Suprapubic skin (tissue), 4 donors: Measurements from ENCODE around the gene LRRC47. TPM values are rescaled to one million over a fixed set of nuclear protein-coding genes. Genes with fewer than 3 reads are reported as not detected.

Source experiments
- DNase-seq, 2 donors: peaks; one replicate each; pipeline ENCODE4 v3.0.0-alpha.2; 2019; ENCODE audit warnings: low spot score in 2 of 2
- H3K27ac ChIP-seq: fragments of 200-600 bp; sonication (generic); one replicate; pipeline ENCODE4 v1.5.1; 2019
- H3K27me3 ChIP-seq: fragments of 200-600 bp; sonication (generic); one replicate; pipeline ENCODE4 v1.5.1; 2019
- H3K36me3 ChIP-seq: fragments of 200-600 bp; sonication (generic); one replicate; pipeline ENCODE4 v1.5.1; 2019
- H3K4me1 ChIP-seq: fragments of 200-600 bp; sonication (generic); one replicate; pipeline ENCODE4 v1.5.1; 2019
- H3K4me3 ChIP-seq: fragments of 200-600 bp; sonication (generic); one replicate; pipeline ENCODE4 v1.5.1; 2019; ENCODE audit warnings: mild to moderate bottlenecking
- H3K9me3 ChIP-seq: fragments of 200-600 bp; sonication (generic); one replicate; pipeline ENCODE4 v1.5.1; 2019
- CTCF ChIP-seq, 2 donors: fragments of 200-600 bp in 1 of 2; fragments of 450-650 bp in 1 of 2; sonication (generic) in 1 of 2; IDR thresholded peaks; one replicate each; pipeline ENCODE4 v1.5.1; 2016 to 2019; ENCODE audit warnings: antibody characterized with exemption in 2 of 2, mild to moderate bottlenecking in 1 of 2, moderate library complexity in 1 of 2
- EP300 ChIP-seq: sonication (generic); formaldehyde crosslinking; IDR thresholded peaks from one replicate; pipeline ENCODE4 v1.6.1; 2017; ENCODE audit warnings: antibody characterized with exemption
- POLR2A ChIP-seq, 2 donors: fragments of 450-650 bp; IDR thresholded peaks; one replicate each; pipeline ENCODE4 v1.6.1; 2017; ENCODE audit warnings: antibody characterized with exemption in 2 of 2, mild to moderate bottlenecking in 2 of 2, moderate library complexity in 2 of 2
- POLR2AphosphoS5 ChIP-seq, 3 donors: sonication (generic); formaldehyde crosslinking; IDR thresholded peaks; one replicate each; pipeline ENCODE4 v1.6.1; 2017; ENCODE audit warnings: antibody characterized with exemption in 3 of 3
- WGBS: methylation state at CpG from one replicate; pipeline ENCODE4 v1.1.5; 2018; 5-methylcytosine and 5-hydroxymethylcytosine counted together
- total RNA-seq, 4 donors: library from RNA; depleted of rRNA; stranded (reverse); fragments of >200 nt; gene quantifications; one replicate each; pipeline ENCODE4 v1.1.0, GENCODE V29; 2016

LRRC47 gene
- total RNA-seq, 4 donors from 2014 or later: 36.4 to 53.0 (median 41.4) TPM

- Histone ChIP-seq H3K9me3 (no peaks in the 10 kb centered on the region), H3K27ac (no peak overlapping the region), H3K4me3 (no peak overlapping the region), H3K36me3 (peaks cover 72% of the 10 kb centered on the region), H3K4me1 (peaks cover 19% of the 10 kb centered on the region), H3K27me3 (no peaks in the 10 kb centered on the region)
- no peak for TF ChIP-seq POLR2AphosphoS5 (IDR thresholded peaks at IDR 0.05)
- TF ChIP-seq POLR2A (IDR thresholded peaks at IDR 0.05): no peak
- no peak for TF ChIP-seq CTCF (IDR thresholded peaks at IDR 0.05)
- TF ChIP-seq EP300: no peak
- whole genome bisulfite sequencing: 77% methylated on average over 16 of the region's 26 CpGs
- peak in 1 of 2 donors; percentile 66 for DNase-seq
Observed at GRCh38 chr1:3787745-3788605, 8.3 kb downstream of the LRRC47 start.

GRCh38 chr1:3787349-3787715 lies 9.0 kb downstream of the LRRC47 start:
- WGBS: 75% methylated on average over 10 of the region's 10 CpGs
- DNase-seq: peak in 1 of 2 donors; percentile 53
- no peaks in the 10 kb centered on the region for H3K27me3 ChIP-seq
- peaks cover 78% of the 10 kb centered on the region for H3K36me3 ChIP-seq
- no peak overlapping the region for H3K27ac ChIP-seq
- no peak for TF ChIP-seq EP300
- no peak for TF ChIP-seq CTCF (IDR thresholded peaks at IDR 0.05)
- no peak for TF ChIP-seq POLR2A (IDR thresholded peaks at IDR 0.05)
- H3K4me3 ChIP-seq: no peak overlapping the region
- peaks cover 14% of the 10 kb centered on the region for H3K4me1 ChIP-seq
- no peaks in the 10 kb centered on the region for H3K9me3 ChIP-seq

GRCh38 chr1:3786468-3787348 lies 9.6 kb downstream of the LRRC47 start:
- no peak overlapping the region for H3K4me3 ChIP-seq
- no peaks in the 10 kb centered on the region for H3K9me3 ChIP-seq
- H3K4me1 ChIP-seq: peaks cover 14% of the 10 kb centered on the region
- no peak overlapping the region for H3K27ac ChIP-seq
- DNase-seq: peak in 1 of 2 donors; percentile 69
- peaks cover 85% of the 10 kb centered on the region for H3K36me3 ChIP-seq
- H3K27me3 ChIP-seq: no peaks in the 10 kb centered on the region
- TF ChIP-seq CTCF (IDR thresholded peaks at IDR 0.05) (no peak), EP300 (no peak), POLR2A (IDR thresholded peaks at IDR 0.05) (no peak), POLR2AphosphoS5 (IDR thresholded peaks at IDR 0.05) (no peak)
- WGBS: 91% methylated on average over 32 of the region's 45 CpGs

- H3K27ac ChIP-seq: no peak overlapping the region
- H3K4me1 ChIP-seq: peaks cover 8% of the 10 kb centered on the region
- no peak overlapping the region for H3K4me3 ChIP-seq
- TF ChIP-seq CTCF (IDR thresholded peaks at IDR 0.05) (peak in 1 of 2 donors; percentile 9), EP300 (no peak)
- WGBS: 85% methylated on average over 14 of the region's 14 CpGs
- H3K36me3 ChIP-seq: peaks cover 94% of the 10 kb centered on the region
- DNase-seq: peak in 1 of 2 donors; percentile 43
- H3K27me3 ChIP-seq: no peaks in the 10 kb centered on the region
- no peaks in the 10 kb centered on the region for H3K9me3 ChIP-seq
Observed at GRCh38 chr1:3785456-3786157, 10.7 kb downstream of the LRRC47 start.
